ENCODE measurements around the gene TBC1D16. TPM values are rescaled to one million over a fixed set of nuclear protein-coding genes. Genes with fewer than 3 reads are reported as not detected.

The TBC1D16 gene
- total RNA-seq, 3 donors from 2014 or later (not counting 1 experiment from before 2014, with no cell fraction given): 0.49 to 1.00 (median 0.65) TPM

- no peak overlapping the region for H3K4me3 Mint-ChIP-seq
- H3K27ac Mint-ChIP-seq: no peak overlapping the region
- DNase-seq (no peak), ATAC-seq (no peak)
- TF ChIP-seq CTCF (IDR thresholded peaks at IDR 0.05): no peak
- Histone ChIP-seq H3K27me3 (ENCODE audit: control insufficient read depth, insufficient read depth, low read length) (no peaks in the 10 kb centered on the region), H3K9me3 (ENCODE audit: control insufficient read depth, insufficient read depth, low read length) (no peaks in the 10 kb centered on the region), H3K36me3 (ENCODE audit: control insufficient read depth, insufficient read depth, low read length) (no peaks in the 10 kb centered on the region), H3K27ac (ENCODE audit: low read length) (no peak overlapping the region), H3K4me3 (ENCODE audit: low read length) (no peak overlapping the region), H3K4me1 (ENCODE audit: control insufficient read depth, insufficient read depth, low read length) (no peaks in the 10 kb centered on the region)
- H3K9me3 Mint-ChIP-seq: no peaks in the 10 kb centered on the region
- H3K36me3 Mint-ChIP-seq: no peaks in the 10 kb centered on the region
- WGBS (ENCODE audit: insufficient coverage): 91% methylated on average over 28 of the region's 28 CpGs
- peaks cover 0 to 2% of the 10 kb centered on the region in 2 donors for H3K27me3 Mint-ChIP-seq (ENCODE audit: low read depth in 2 of 2)
- intact Hi-C loops (cut with micrococcal nuclease): no loop called here
- no peaks in the 10 kb centered on the region for H3K4me1 Mint-ChIP-seq
These were observed 22.8 kb upstream of the TBC1D16 start for GRCh38 chr17:80058311-80058955.

DNA sequence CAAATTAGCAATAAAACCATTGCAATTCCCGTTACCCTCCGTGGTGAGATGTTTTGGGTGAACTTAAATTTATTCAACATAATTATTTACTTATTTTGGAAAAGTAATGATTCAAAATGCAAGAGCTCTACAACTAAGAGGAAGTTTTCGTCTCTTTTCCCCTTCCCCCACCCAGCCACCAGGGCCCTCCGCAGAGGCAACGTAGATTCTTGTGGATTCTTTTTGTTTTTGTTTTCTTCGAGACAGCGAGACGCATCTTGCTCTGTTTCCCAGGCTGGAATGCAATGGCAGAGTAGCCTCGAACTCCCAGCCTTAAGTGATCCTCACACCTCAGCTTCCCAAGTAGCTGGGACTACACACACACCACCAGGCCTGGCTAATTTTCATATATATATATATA is 19.9 kb upstream of the TBC1D16 start:
- Histone ChIP-seq H3K4me1 (ENCODE audit: control insufficient read depth, insufficient read depth, low read length) (no peaks in the 10 kb centered on the region), H3K9me3 (ENCODE audit: control insufficient read depth, insufficient read depth, low read length) (no peaks in the 10 kb centered on the region), H3K27me3 (ENCODE audit: control insufficient read depth, insufficient read depth, low read length) (no peaks in the 10 kb centered on the region), H3K27ac (ENCODE audit: low read length) (no peak overlapping the region), H3K36me3 (ENCODE audit: control insufficient read depth, insufficient read depth, low read length) (no peaks in the 10 kb centered on the region), H3K4me3 (ENCODE audit: low read length) (no peak overlapping the region)
- Mint-ChIP-seq H3K27me3 (ENCODE audit: low read depth in 2 of 2) (peaks cover 0 to 2% of the 10 kb centered on the region in 2 donors), H3K27ac (no peak overlapping the region), H3K36me3 (no peaks in the 10 kb centered on the region), H3K9me3 (no peaks in the 10 kb centered on the region), H3K4me1 (no peaks in the 10 kb centered on the region), H3K4me3 (no peak overlapping the region)
- TF ChIP-seq CTCF (IDR thresholded peaks at IDR 0.05): no peak
- DNase-seq (no peak), ATAC-seq (no peak)
- 93% methylated on average over 6 of the region's 9 CpGs for WGBS (ENCODE audit: insufficient coverage)
- intact Hi-C loops (cut with micrococcal nuclease): no loop called here

- Mint-ChIP-seq H3K36me3 (no peaks in the 10 kb centered on the region), H3K4me3 (no peak overlapping the region), H3K9me3 (no peaks in the 10 kb centered on the region), H3K27me3 (ENCODE audit: low read depth in 2 of 2) (peaks cover 0 to 2% of the 10 kb centered on the region in 2 donors), H3K27ac (no peak overlapping the region), H3K4me1 (no peaks in the 10 kb centered on the region)
- Histone ChIP-seq H3K9me3 (ENCODE audit: control insufficient read depth, insufficient read depth, low read length) (no peaks in the 10 kb centered on the region), H3K27ac (ENCODE audit: low read length) (no peak overlapping the region), H3K4me1 (ENCODE audit: control insufficient read depth, insufficient read depth, low read length) (no peaks in the 10 kb centered on the region), H3K4me3 (ENCODE audit: low read length) (no peak overlapping the region), H3K27me3 (ENCODE audit: control insufficient read depth, insufficient read depth, low read length) (no peaks in the 10 kb centered on the region), H3K36me3 (ENCODE audit: control insufficient read depth, insufficient read depth, low read length) (no peaks in the 10 kb centered on the region)
- TF ChIP-seq CTCF (IDR thresholded peaks at IDR 0.05): no peak
- no peak for DNase-seq
- no peak for ATAC-seq
- WGBS (ENCODE audit: insufficient coverage): 97% methylated on average over 10 of the region's 10 CpGs
- intact Hi-C loops (cut with micrococcal nuclease): no loop called here
These were observed 17.4 kb upstream of the TBC1D16 start for GRCh38 chr17:80053102-80053501.

- H3K4me3 Mint-ChIP-seq: no peak overlapping the region
- Histone ChIP-seq H3K4me3 (ENCODE audit: low read length) (no peak overlapping the region), H3K27me3 (ENCODE audit: control insufficient read depth, insufficient read depth, low read length) (no peaks in the 10 kb centered on the region), H3K27ac (ENCODE audit: low read length) (no peak overlapping the region), H3K36me3 (ENCODE audit: control insufficient read depth, insufficient read depth, low read length) (no peaks in the 10 kb centered on the region), H3K9me3 (ENCODE audit: control insufficient read depth, insufficient read depth, low read length) (no peaks in the 10 kb centered on the region), H3K4me1 (ENCODE audit: control insufficient read depth, insufficient read depth, low read length) (no peaks in the 10 kb centered on the region)
- ATAC-seq (no peak), DNase-seq (no peak)
- intact Hi-C loops (cut with micrococcal nuclease): no loop called here
- TF ChIP-seq CTCF (IDR thresholded peaks at IDR 0.05): no peak
- peaks cover 0 to 2% of the 10 kb centered on the region in 2 donors for H3K27me3 Mint-ChIP-seq (ENCODE audit: low read depth in 2 of 2)
- 91% methylated on average over 11 of the region's 11 CpGs for WGBS (ENCODE audit: insufficient coverage)
- H3K4me1 Mint-ChIP-seq: no peaks in the 10 kb centered on the region
- no peaks in the 10 kb centered on the region for H3K36me3 Mint-ChIP-seq
- H3K9me3 Mint-ChIP-seq: no peaks in the 10 kb centered on the region
- no peak overlapping the region for H3K27ac Mint-ChIP-seq
These were observed 16.0 kb upstream of the TBC1D16 start for GRCh38 chr17:80051681-80052080.
